ENCODE results near the gene CD7.

- no peak for TF ChIP-seq CTCF (IDR thresholded peaks at IDR 0.05)
- no peak for TF ChIP-seq POLR2A (IDR thresholded peaks at IDR 0.05)
Observed at GRCh38 chr17:82318772-82319606, 1.6 kb upstream of the CD7 start.

Data from esophagus squamous epithelium (tissue), 4 donors.